Duodenal mucosa (tissue), 2 donors: ENCODE measurements around the gene SEMA4A.
"Not testable (repeated sequence)": the region's sequence is repeated elsewhere in the genome, so short reads cannot be mapped to it uniquely, and the experiment has no call there.

Experiments used
- H3K27ac ChIP-seq: one replicate; pipeline ENCODE4 v1.7.0; 2013; ENCODE audit warnings: low read depth, low read length
- H3K27me3 ChIP-seq, 2 donors: one replicate each; pipeline ENCODE4 v1.7.0; 2013; ENCODE audit warnings: low read length in 2 of 2, control low read depth in 1 of 2; ENCODE audit not compliant: insufficient read depth in 2 of 2, control insufficient read depth in 1 of 2
- H3K36me3 ChIP-seq, 2 donors: one replicate each; pipeline ENCODE4 v1.7.0; 2013; ENCODE audit warnings: low read length in 2 of 2, control low read depth in 1 of 2; ENCODE audit not compliant: insufficient read depth in 2 of 2, control insufficient read depth in 1 of 2
- H3K4me1 ChIP-seq, 2 donors: one replicate each; pipeline ENCODE4 v1.7.0; 2013; ENCODE audit warnings: low read length in 2 of 2, control low read depth in 1 of 2; ENCODE audit not compliant: insufficient read depth in 2 of 2, control insufficient read depth in 1 of 2
- H3K4me3 ChIP-seq, 2 donors: one replicate each; pipeline ENCODE4 v1.7.0; 2013; ENCODE audit warnings: low read length in 2 of 2, low read depth in 1 of 2
- H3K9ac ChIP-seq, 2 donors: one replicate each; pipeline ENCODE4 v1.7.0; 2013; ENCODE audit warnings: low read length in 2 of 2, low read depth in 1 of 2
- H3K9me3 ChIP-seq, 2 donors: one replicate each; pipeline ENCODE4 v1.7.0; 2013; ENCODE audit warnings: low read length in 2 of 2, control low read depth in 1 of 2; ENCODE audit not compliant: control insufficient read depth in 1 of 2

Gene SEMA4A

GRCh38 chr1:156180471-156180870 lies 27.1 kb downstream of the SEMA4A start:
- no peaks in the 10 kb centered on the region for H3K36me3 ChIP-seq
- no peaks in the 10 kb centered on the region for H3K4me1 ChIP-seq
- no peak overlapping the region for H3K27ac ChIP-seq
- H3K9me3 ChIP-seq = no peaks in the 10 kb centered on the region
- H3K9ac ChIP-seq = no peak overlapping the region
- H3K4me3 ChIP-seq = no peak overlapping the region
- no peaks in the 10 kb centered on the region for H3K27me3 ChIP-seq

- not testable (repeated sequence) for H3K4me1 ChIP-seq, H3K9ac ChIP-seq, H3K36me3 ChIP-seq, H3K27me3 ChIP-seq, H3K27ac ChIP-seq, H3K4me3 ChIP-seq, H3K9me3 ChIP-seq
Measured at GRCh38 chr1:156181391-156181924, 28.1 kb downstream of the SEMA4A start.

GRCh38 chr1:156182010-156182779 lies 28.8 kb downstream of the SEMA4A start:
- H3K27ac ChIP-seq, H3K27me3 ChIP-seq, H3K9ac ChIP-seq, H3K36me3 ChIP-seq, H3K4me1 ChIP-seq, H3K4me3 ChIP-seq, H3K9me3 ChIP-seq: not testable (repeated sequence)

- not testable (repeated sequence) for H3K4me1 ChIP-seq, H3K4me3 ChIP-seq, H3K9me3 ChIP-seq, H3K27ac ChIP-seq, H3K27me3 ChIP-seq, H3K36me3 ChIP-seq, H3K9ac ChIP-seq
Measured at GRCh38 chr1:156186347-156187177, 33.2 kb downstream of the SEMA4A start.

GRCh38 chr1:156190265-156190664 lies 36.9 kb downstream of the SEMA4A start:
- H3K4me1 ChIP-seq = peaks cover 11% of the 10 kb centered on the region in 2 donors
- H3K36me3 ChIP-seq, H3K9me3 ChIP-seq: not testable (repeated sequence)

GRCh38 chr1:156191292-156191964 lies 38.0 kb downstream of the SEMA4A start:
- Histone ChIP-seq H3K36me3 (peaks cover 0 to 9% of the 10 kb centered on the region in 2 donors), H3K4me3 (no peak overlapping the region), H3K27me3 (no peaks in the 10 kb centered on the region), H3K9me3 (no peaks in the 10 kb centered on the region), H3K27ac (no peak overlapping the region), H3K9ac (no peak overlapping the region), H3K4me1 (peaks cover 20 to 21% of the 10 kb centered on the region in 2 donors)

More at GRCh38 chr1:156190265-156190664, 36.9 kb downstream of the SEMA4A start:
- H3K4me3 ChIP-seq, H3K9ac ChIP-seq, H3K27ac ChIP-seq, H3K27me3 ChIP-seq: not testable (repeated sequence)

- Histone ChIP-seq H3K27me3 (no peaks in the 10 kb centered on the region), H3K27ac (peak overlapping the region; percentile 68), H3K4me3 (peak overlapping the region; percentile 69 to 97), H3K9ac (peak overlapping the region; percentile 45 to 60), H3K9me3 (no peaks in the 10 kb centered on the region), H3K36me3 (peaks cover 0 to 11% of the 10 kb centered on the region in 2 donors), H3K4me1 (peaks cover 20 to 34% of the 10 kb centered on the region in 2 donors)
Measured at GRCh38 chr1:156193208-156193487, 39.8 kb downstream of the SEMA4A start.

GRCh38 chr1:156193488-156194299 lies 40.3 kb downstream of the SEMA4A start, which contains the start of gene SLC25A44:
TSS of gene SLC25A44 (plus strand) at chr1:156194104. CDS start at chr1:156199848, 5,744 bp downstream.
- H3K9ac ChIP-seq = peak within 1 kb of the TSS; percentile 72 to 95
- H3K36me3 ChIP-seq = peaks cover 0 to 11% of the 10 kb centered on the region in 2 donors
- H3K4me3 ChIP-seq = peak within 1 kb of the TSS; percentile 97 to 100
- H3K27me3 ChIP-seq = no peaks in the 10 kb centered on the region
- H3K4me1 ChIP-seq = peaks cover 25 to 34% of the 10 kb centered on the region in 2 donors
- H3K27ac ChIP-seq = peak within 1 kb of the TSS; percentile 68
- H3K9me3 ChIP-seq = no peaks in the 10 kb centered on the region

GRCh38 chr1:156194300-156194652 lies 40.9 kb downstream of the SEMA4A start:
- Histone ChIP-seq H3K36me3 (peaks cover 0 to 11% of the 10 kb centered on the region in 2 donors), H3K27me3 (no peaks in the 10 kb centered on the region), H3K4me1 (peaks cover 26 to 39% of the 10 kb centered on the region in 2 donors), H3K9ac (peak overlapping the region; percentile 72 to 95), H3K4me3 (peak overlapping the region; percentile 97 to 100), H3K9me3 (no peaks in the 10 kb centered on the region), H3K27ac (peak overlapping the region; percentile 23)
